Panc1 (cell line): ENCODE data around the gene PRR14L. TPM values are rescaled to one million over a fixed set of nuclear protein-coding genes. Genes with fewer than 3 reads are reported as not detected.

ENCODE experiments used
- ATAC-seq: fragments of 200-7000 bp; cut with Tn5 transposase; 2 replicates; pipeline ENCODE4 v1.9.1; 2020; ENCODE audit warnings: mild to moderate bottlenecking, moderate library complexity
- BruUV-seq: library from RNA; stranded (reverse); fragments of 400-500 nt; replicated peaks from 2 replicates; lab custom pipeline; 2021; lab: Mats Ljungman, UMichigan
- CTCF ChIA-PET: fragments of 300-600 bp; sonication (Branson Sonifier 250); formaldehyde crosslinking; loops from one replicate; lab custom pipeline; 2022; ENCODE audit warnings: antibody characterized with exemption; lab: Charles Lee
- POLR2A ChIA-PET: fragments of 300-600 bp; sonication (Branson Sonifier 250); formaldehyde crosslinking; loops from one replicate; lab custom pipeline; 2022; ENCODE audit warnings: antibody characterized with exemption; lab: Charles Lee
- DNase-seq: peaks from one replicate; pipeline ENCODE4 v3.0.0-alpha.2; 2010; ENCODE audit warnings: low read depth, low spot score
- H3K27ac ChIP-seq: 2 replicates; pipeline ENCODE4 v1.5.1; 2011; ENCODE audit warnings: mild to moderate bottlenecking, low read length, inconsistent platforms
- H3K27me3 ChIP-seq: fragments of 200-500 bp; sonication (Bioruptor generic); 2 replicates; pipeline ENCODE4 v1.6.0; 2014; ENCODE audit warnings: low read length, inconsistent platforms; ENCODE audit not compliant: control insufficient read depth, insufficient read depth
- H3K36me3 ChIP-seq: fragments of 200-500 bp; sonication (Bioruptor generic); 2 replicates; pipeline ENCODE4 v1.5.1; 2014; ENCODE audit warnings: inconsistent platforms, mild to moderate bottlenecking, low read length, moderate library complexity; ENCODE audit not compliant: control insufficient read depth, insufficient read depth
- H3K4me1 ChIP-seq: 2 replicates; pipeline ENCODE4 v1.5.1; 2011; ENCODE audit warnings: inconsistent platforms, mild to moderate bottlenecking, low read length, moderate library complexity; ENCODE audit not compliant: control insufficient read depth, insufficient read depth
- H3K4me3 ChIP-seq, 2 experiments: 2 replicates each; pipeline ENCODE4 v1.5.1; 2011 to 2012; ENCODE audit warnings: low read depth in 2 of 2, low read length in 2 of 2, mild to moderate bottlenecking in 2 of 2, inconsistent platforms in 1 of 2, moderate library complexity in 1 of 2
- H3K9me3 ChIP-seq: fragments of 200-500 bp; sonication (Bioruptor generic); 2 replicates; pipeline ENCODE4 v1.5.1; 2014; ENCODE audit warnings: low read depth, mild to moderate bottlenecking, inconsistent platforms, low read length, moderate library complexity; ENCODE audit not compliant: control insufficient read depth, insufficient read depth
- CTCF ChIP-seq: fragments of 450-650 bp; IDR thresholded peaks from 2 replicates; pipeline ENCODE4 v1.5.1; 2017; ENCODE audit warnings: mild to moderate bottlenecking
- POLR2AphosphoS5 ChIP-seq: IDR thresholded peaks from 2 replicates; pipeline ENCODE4 v1.6.1; 2012; ENCODE audit warnings: mild to moderate bottlenecking, low read depth, low read length, moderate library complexity
- REST ChIP-seq, 2 experiments: IDR thresholded peaks; 2 replicates each; pipeline ENCODE4 v1.6.1; 2011 to 2012; ENCODE audit warnings: low read depth in 2 of 2, control low read depth in 1 of 2, low read length in 1 of 2, mild to moderate bottlenecking in 1 of 2, moderate library complexity in 1 of 2; ENCODE audit not compliant: insufficient read depth in 1 of 2
- SIN3A ChIP-seq: IDR thresholded peaks from 2 replicates; pipeline ENCODE4 v1.6.1; 2012; ENCODE audit warnings: low read depth, mild to moderate bottlenecking, low read length, moderate library complexity, borderline replicate concordance; ENCODE audit not compliant: insufficient read depth
- TCF7L2 ChIP-seq: IDR thresholded peaks from 2 replicates; pipeline ENCODE4 v1.6.1; 2011; ENCODE audit warnings: mild to moderate bottlenecking, low read depth, low read length, inconsistent platforms
- in situ Hi-C: cut with HindIII; loops from 2 replicates; pipeline ENCODE4 v1.10.0; 2016; ENCODE audit warnings: low sequenced_read_pairs, low pct_unique_long_range_greater_than_20kb
- intact Hi-C: fragments of 100-400 bp; cut with micrococcal nuclease; formaldehyde crosslinking; loops from one replicate; pipeline ENCODE4 v1.10.0; 2022; ENCODE audit not compliant: unreplicated experiment
- total RNA-seq: library from RNA; stranded (reverse); gene quantifications from one replicate; pipeline ENCODE4 v1.2.1, GENCODE V29; 2021; ENCODE audit not compliant: unreplicated experiment

The PRR14L gene
- total RNA-seq, 1 experiment from 2014 or later = 45.7 TPM

- ATAC-seq = no peak
- Histone ChIP-seq H3K36me3 (no peaks in the 10 kb centered on the region), H3K4me1 (peaks cover 10% of the 10 kb centered on the region), H3K27me3 (no peaks in the 10 kb centered on the region), H3K9me3 (no peaks in the 10 kb centered on the region), H3K27ac (no peak overlapping the region), H3K4me3 (no peak overlapping the region)
- TF ChIP-seq REST (IDR thresholded peaks at IDR 0.05; ENCODE audit: insufficient read depth in 1 of 2, low read depth in 2 of 2, low read length in 1 of 2) (no peak), SIN3A (no peak), TCF7L2 (no peak), CTCF (no peak), POLR2AphosphoS5 (no peak)
- no peak for DNase-seq
- POLR2A ChIA-PET = no interaction called here
- no TSS peak for BruUV-seq
- intact Hi-C loops = no loop called here
- in situ Hi-C loops = no loop called here
- CTCF ChIA-PET = no interaction called here
These were observed 97.8 kb downstream of the PRR14L start for GRCh38 chr22:31652088-31652487.

- H3K9me3 ChIP-seq = no peaks in the 10 kb centered on the region
- H3K4me1 ChIP-seq = peaks cover 13% of the 10 kb centered on the region
- POLR2A ChIA-PET = no interaction called here
- DNase-seq (no peak), ATAC-seq (no peak)
- in situ Hi-C loops (no loop called here), intact Hi-C loops (no loop called here)
- H3K27ac ChIP-seq = no peak overlapping the region
- BruUV-seq = no TSS peak
- H3K4me3 ChIP-seq = no peak overlapping the region
- no peaks in the 10 kb centered on the region for H3K27me3 ChIP-seq
- no peaks in the 10 kb centered on the region for H3K36me3 ChIP-seq
- no peak for TF ChIP-seq CTCF
- no peak for TF ChIP-seq SIN3A
- no peak for TF ChIP-seq REST (IDR thresholded peaks at IDR 0.05; ENCODE audit: insufficient read depth in 1 of 2, low read depth in 2 of 2, low read length in 1 of 2)
- TF ChIP-seq TCF7L2 = no peak
- TF ChIP-seq POLR2AphosphoS5 = no peak
- CTCF ChIA-PET = no interaction called here
These were observed 98.3 kb downstream of the PRR14L start for GRCh38 chr22:31651664-31652063.
